Right hindlimb (tissue), 1 donor: Measurements from ENCODE around the gene CCDC149.
A peak's percentile ranks its signal among the peaks of the same experiment; 100 is the strongest.

Experiments
- DNase-seq: peaks from one replicate; pipeline ENCODE4 v3.0.0-alpha.2; 2018

Gene CCDC149

GRCh38 chr4:24877868-24878635 is 34.8 kb downstream of the CCDC149 start:
- no peak for DNase-seq

GRCh38 chr4:24876431-24876830 is 36.4 kb downstream of the CCDC149 start:
- DNase-seq, result no peak

- DNase-seq, result no peak
Measured at GRCh38 chr4:24872720-24873119, 40.1 kb downstream of the CCDC149 start.

GRCh38 chr4:24871210-24871609 is 41.6 kb downstream of the CCDC149 start:
- no peak for DNase-seq

GRCh38 chr4:24867766-24868296 is 45.0 kb downstream of the CCDC149 start:
- DNase-seq, result no peak

- no peak for DNase-seq
Measured at GRCh38 chr4:24867251-24867650, 45.6 kb downstream of the CCDC149 start.

- DNase-seq, result no peak
Measured at GRCh38 chr4:24865401-24865800, 47.4 kb downstream of the CCDC149 start.

- no peak for DNase-seq
Measured at GRCh38 chr4:24863799-24864198, 49.0 kb downstream of the CCDC149 start.

GRCh38 chr4:24862073-24862751 is 50.6 kb downstream of the CCDC149 start:
- peak; percentile 25 for DNase-seq

- no peak for DNase-seq
Measured at GRCh38 chr4:24858550-24858949, 54.3 kb downstream of the CCDC149 start.

GRCh38 chr4:24858026-24858425 is 54.8 kb downstream of the CCDC149 start:
- DNase-seq, result peak; percentile 30

- DNase-seq, result no peak
Measured at GRCh38 chr4:24856586-24856985, 56.3 kb downstream of the CCDC149 start.

- DNase-seq, result no peak
Measured at GRCh38 chr4:24855741-24856140, 57.1 kb downstream of the CCDC149 start.

GRCh38 chr4:24853142-24853541 is 59.7 kb downstream of the CCDC149 start:
- no peak for DNase-seq

GRCh38 chr4:24850674-24851073 is 62.2 kb downstream of the CCDC149 start:
- DNase-seq, result no peak

- no peak for DNase-seq
Measured at GRCh38 chr4:24849756-24850155, 63.1 kb downstream of the CCDC149 start.

- DNase-seq, result no peak
Measured at GRCh38 chr4:24849351-24849750, 63.5 kb downstream of the CCDC149 start.

GRCh38 chr4:24846716-24847115 is 66.1 kb downstream of the CCDC149 start:
- DNase-seq, result no peak

GRCh38 chr4:24845902-24846301 is 66.9 kb downstream of the CCDC149 start:
- no peak for DNase-seq

- DNase-seq, result no peak
Measured at GRCh38 chr4:24845132-24845531, 67.7 kb downstream of the CCDC149 start.

- DNase-seq, result no peak
Measured at GRCh38 chr4:24843096-24843495, 69.7 kb downstream of the CCDC149 start.

GRCh38 chr4:24842356-24842755 is 70.5 kb downstream of the CCDC149 start:
- no peak for DNase-seq

GRCh38 chr4:24840826-24841543 is 71.9 kb downstream of the CCDC149 start:
- DNase-seq, result no peak

GRCh38 chr4:24840362-24840761 is 72.5 kb downstream of the CCDC149 start:
- DNase-seq, result no peak
